Panc1 (cell line): ENCODE measurements around the gene IGLL5.

ENCODE experiments used
- TCF7L2 ChIP-seq: IDR thresholded peaks from 2 replicates; pipeline ENCODE4 v1.6.1; 2011; ENCODE audit warnings: mild to moderate bottlenecking, low read depth, low read length, inconsistent platforms
- TF ChIP-seq, protein P1 (sequence below): fragments of 450-650 bp; IDR thresholded peaks from 2 replicates; pipeline ENCODE4 v1.5.1; 2017; ENCODE audit warnings: mild to moderate bottlenecking
- TF ChIP-seq, protein P2 (sequence below), 2 experiments: IDR thresholded peaks; 2 replicates each; pipeline ENCODE4 v1.6.1; 2011 to 2012; ENCODE audit warnings: low read depth in 2 of 2, control low read depth in 1 of 2, low read length in 1 of 2, mild to moderate bottlenecking in 1 of 2, moderate library complexity in 1 of 2; ENCODE audit not compliant: insufficient read depth in 1 of 2

DNA sequence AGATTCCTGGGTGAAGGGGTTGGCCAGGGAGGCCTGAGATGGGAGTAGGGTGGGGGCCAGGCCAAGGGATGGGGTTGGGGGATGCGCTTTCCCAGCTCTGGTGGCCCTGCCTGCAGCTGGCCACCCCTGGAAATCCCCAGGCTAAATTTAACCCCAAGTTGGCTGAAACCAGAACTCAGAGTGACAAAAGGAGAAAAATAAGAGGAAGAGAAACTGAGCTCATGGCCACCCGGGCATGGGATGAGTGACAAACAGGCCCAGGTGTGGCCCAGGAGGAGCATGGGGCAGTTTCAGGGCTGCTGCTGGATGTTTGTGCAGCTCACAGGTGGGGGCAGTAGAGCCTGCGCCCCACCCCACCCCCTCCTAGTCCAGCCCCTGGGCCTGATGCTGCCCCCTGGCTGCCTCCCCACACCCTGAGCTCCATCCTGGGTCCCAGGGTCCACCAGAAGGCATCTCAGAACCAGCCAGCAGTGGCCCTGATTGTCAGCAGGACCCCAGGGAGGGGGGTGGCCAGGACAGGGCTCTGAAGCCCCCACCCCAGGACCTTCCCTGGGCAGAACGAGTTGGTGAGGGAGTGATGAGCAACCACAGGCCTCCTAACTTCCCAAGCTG lies 48.0 kb downstream of the IGLL5 start:
- TF ChIP-seq, protein P1, sequence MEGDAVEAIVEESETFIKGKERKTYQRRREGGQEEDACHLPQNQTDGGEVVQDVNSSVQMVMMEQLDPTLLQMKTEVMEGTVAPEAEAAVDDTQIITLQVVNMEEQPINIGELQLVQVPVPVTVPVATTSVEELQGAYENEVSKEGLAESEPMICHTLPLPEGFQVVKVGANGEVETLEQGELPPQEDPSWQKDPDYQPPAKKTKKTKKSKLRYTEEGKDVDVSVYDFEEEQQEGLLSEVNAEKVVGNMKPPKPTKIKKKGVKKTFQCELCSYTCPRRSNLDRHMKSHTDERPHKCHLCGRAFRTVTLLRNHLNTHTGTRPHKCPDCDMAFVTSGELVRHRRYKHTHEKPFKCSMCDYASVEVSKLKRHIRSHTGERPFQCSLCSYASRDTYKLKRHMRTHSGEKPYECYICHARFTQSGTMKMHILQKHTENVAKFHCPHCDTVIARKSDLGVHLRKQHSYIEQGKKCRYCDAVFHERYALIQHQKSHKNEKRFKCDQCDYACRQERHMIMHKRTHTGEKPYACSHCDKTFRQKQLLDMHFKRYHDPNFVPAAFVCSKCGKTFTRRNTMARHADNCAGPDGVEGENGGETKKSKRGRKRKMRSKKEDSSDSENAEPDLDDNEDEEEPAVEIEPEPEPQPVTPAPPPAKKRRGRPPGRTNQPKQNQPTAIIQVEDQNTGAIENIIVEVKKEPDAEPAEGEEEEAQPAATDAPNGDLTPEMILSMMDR, result no peak
- TF ChIP-seq, protein P2, sequence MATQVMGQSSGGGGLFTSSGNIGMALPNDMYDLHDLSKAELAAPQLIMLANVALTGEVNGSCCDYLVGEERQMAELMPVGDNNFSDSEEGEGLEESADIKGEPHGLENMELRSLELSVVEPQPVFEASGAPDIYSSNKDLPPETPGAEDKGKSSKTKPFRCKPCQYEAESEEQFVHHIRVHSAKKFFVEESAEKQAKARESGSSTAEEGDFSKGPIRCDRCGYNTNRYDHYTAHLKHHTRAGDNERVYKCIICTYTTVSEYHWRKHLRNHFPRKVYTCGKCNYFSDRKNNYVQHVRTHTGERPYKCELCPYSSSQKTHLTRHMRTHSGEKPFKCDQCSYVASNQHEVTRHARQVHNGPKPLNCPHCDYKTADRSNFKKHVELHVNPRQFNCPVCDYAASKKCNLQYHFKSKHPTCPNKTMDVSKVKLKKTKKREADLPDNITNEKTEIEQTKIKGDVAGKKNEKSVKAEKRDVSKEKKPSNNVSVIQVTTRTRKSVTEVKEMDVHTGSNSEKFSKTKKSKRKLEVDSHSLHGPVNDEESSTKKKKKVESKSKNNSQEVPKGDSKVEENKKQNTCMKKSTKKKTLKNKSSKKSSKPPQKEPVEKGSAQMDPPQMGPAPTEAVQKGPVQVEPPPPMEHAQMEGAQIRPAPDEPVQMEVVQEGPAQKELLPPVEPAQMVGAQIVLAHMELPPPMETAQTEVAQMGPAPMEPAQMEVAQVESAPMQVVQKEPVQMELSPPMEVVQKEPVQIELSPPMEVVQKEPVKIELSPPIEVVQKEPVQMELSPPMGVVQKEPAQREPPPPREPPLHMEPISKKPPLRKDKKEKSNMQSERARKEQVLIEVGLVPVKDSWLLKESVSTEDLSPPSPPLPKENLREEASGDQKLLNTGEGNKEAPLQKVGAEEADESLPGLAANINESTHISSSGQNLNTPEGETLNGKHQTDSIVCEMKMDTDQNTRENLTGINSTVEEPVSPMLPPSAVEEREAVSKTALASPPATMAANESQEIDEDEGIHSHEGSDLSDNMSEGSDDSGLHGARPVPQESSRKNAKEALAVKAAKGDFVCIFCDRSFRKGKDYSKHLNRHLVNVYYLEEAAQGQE (IDR thresholded peaks at IDR 0.05; ENCODE audit: insufficient read depth in 1 of 2, low read depth in 2 of 2, low read length in 1 of 2), result no peak
- TF ChIP-seq TCF7L2, result no peak
